Measurements from ENCODE around the gene IL1RN.
"Not testable (repeated sequence)": the region's sequence is repeated elsewhere in the genome, so short reads cannot be mapped to it uniquely, and the experiment has no call there.

Gene IL1RN, protein sequence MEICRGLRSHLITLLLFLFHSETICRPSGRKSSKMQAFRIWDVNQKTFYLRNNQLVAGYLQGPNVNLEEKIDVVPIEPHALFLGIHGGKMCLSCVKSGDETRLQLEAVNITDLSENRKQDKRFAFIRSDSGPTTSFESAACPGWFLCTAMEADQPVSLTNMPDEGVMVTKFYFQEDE

DNA sequence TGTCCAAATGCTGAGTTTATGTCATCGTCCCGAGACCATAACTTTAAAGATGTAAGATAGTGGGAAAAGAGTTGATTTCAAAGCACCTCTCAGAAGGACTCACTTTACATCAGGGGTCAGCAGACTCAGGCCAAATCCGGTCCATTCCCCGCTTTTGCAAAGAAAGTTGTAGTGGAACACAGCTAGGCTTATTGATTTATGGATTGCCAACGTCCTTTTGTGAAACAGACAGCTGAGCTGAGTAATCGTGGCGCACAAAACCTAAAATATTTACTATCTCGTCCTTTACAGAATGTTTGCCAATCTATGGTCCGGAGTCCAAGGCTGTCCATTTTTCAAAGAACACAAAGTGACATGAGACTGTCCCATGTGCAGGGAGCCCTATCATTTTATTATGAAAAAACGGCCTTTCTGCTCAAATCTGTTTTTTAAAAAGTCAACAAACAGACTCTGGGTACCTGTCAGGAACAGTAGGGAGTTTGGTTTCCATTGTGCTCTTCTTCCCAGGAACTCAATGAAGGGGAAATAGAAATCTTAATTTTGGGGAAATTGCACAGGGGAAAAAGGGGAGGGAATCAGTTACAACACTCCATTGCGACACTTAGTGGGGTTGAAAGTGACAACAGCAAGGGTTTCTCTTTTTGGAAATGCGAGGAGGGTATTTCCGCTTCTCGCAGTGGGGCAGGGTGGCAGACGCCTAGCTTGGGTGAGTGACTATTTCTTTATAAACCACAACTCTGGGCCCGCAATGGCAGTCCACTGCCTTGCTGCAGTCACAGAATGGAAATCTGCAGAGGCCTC is at the start of gene IL1RN:
IL1RN (plus strand) TSS at position 754 of the 801 bp plus-strand sequence; CDS start at position 781, 27 bp downstream.
- no peak for DNase-seq

DNA sequence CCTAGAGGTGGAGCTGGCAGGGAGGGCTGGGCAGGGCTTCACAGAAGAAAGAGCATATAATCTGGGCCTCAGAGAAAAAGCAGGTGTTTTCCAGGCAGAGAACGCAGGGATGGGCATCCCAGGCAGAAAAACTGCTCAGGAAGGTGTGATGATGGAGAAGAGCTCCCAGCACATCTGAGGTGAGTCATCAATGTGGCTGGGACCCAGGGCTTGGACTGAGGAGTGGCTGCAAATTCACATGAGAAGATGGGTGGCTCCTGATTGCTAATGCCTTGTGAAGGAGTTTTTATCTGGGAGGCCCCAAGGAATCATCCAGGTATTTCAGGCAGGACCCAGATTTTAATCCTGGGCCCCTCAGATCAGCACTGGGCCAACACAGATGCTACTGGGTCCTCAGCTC is 49.5 kb upstream of the IL1RN start:
- no peak for DNase-seq

DNA sequence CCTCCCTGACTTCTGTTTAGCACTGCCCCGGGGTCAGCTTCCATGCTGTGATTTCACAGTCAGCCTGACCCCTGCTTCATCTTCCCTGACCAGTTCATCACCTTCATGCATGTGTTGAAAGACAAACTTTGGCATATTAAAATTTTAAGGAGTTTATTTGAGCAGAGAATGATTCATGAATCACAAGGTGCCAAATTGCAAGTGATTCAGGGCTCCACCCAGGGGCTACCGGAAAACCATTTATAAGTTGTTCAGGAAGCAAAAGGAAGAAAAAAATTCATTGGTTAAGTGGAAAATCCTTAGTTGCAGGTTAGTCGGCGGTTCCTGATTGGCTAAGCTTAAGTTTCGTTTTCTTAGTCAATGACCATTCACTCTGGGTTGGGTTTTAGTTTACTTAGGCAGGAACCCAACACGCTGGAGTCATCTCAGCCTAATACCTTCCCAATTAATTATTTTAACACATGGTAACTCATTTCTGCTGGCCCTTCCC is 49.0 kb upstream of the IL1RN start:
- DNase-seq = no peak

DNA sequence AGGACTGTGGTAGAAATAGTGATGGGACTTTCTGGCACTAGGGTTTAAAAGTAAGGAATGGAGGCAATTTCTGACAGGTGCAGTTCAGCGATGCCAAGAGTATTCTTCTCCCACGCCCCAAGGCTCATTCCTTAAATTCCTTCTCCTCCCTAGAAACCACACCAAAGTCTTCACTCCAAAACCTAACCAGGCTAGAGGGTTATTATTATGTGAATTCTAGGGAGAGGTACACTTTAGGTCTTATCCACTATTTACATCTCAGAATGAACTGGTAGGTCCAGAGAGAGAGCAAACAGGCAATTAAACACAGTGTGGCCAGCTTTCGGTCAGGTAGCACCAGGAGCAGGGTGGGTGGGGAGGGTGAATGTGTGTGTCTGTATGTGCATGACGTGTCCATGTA is 48.3 kb upstream of the IL1RN start:
- DNase-seq = no peak

DNA sequence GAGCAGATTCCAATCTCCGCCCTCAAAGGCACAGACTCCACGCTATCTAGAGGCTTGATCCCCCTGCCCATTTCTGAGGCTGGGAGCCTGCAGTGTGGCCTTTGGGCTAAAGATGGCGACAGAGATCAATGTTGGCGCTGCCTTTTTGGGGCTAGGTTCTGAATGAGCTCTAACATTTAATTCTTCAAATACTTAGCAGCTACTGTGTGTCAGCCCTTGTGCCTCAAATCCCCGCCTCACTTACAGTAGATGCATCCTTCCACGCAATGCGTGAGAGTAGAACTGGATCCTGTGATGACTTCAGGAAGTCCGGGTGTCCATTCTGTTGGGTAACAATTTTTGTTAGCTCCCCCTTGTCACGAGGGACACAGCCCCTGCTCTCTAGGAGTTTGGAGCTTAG is 47.3 kb upstream of the IL1RN start:
- no peak for DNase-seq

DNA sequence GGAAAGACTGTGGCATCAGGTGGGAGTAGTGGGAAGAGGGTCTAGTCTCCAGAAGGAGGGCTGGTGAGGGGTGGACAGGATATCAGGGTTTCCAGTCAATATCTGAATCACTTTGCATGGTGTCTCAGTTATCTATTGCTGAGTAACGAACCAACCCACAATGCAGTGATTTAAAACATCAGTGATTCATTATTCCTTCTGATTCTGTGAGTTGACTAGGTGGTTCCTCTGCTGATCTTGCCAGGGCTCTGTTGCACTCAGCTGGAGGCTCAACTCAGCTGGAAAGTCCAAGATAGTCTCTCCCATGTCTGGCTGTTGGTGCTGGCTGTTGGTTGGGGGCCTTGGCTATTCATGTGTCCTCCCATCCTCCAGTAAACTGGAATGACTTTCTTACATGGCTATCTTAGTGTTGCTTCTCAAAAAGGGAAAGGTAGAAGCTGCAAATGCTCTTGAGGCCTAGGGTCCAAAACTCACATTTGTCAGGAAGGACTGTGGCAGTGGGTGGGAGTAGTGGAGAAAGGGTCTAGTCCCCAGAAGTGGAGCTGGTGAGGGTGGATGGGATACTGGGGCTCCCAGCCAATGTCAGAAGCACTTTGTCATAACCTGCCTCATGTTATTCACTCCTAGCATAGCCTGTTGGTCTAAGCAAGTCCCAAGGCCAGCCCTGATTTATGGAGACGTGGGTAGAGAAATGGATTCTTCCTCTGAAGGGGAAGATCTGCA is 45.7 kb upstream of the IL1RN start:
- no peak for DNase-seq

DNA sequence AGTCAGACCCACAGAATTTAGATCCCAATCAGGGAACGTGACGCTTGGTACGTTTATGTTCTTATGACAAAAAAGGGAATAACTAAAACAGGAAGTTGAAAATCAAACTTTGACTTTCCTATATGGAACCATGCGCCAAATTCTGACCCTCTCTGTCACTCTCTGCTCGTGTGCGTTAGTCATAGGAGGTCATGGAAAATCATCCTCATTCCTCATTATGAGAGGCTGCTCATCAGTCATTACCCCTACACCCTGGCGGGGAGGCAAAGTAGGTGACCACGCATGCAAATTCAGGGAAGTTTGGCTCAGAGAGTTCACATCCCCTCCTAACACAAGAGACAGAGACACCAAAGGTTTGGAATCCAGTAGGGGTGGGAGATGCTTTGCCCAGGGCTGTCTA is 44.1 kb upstream of the IL1RN start:
- DNase-seq = no peak

DNA sequence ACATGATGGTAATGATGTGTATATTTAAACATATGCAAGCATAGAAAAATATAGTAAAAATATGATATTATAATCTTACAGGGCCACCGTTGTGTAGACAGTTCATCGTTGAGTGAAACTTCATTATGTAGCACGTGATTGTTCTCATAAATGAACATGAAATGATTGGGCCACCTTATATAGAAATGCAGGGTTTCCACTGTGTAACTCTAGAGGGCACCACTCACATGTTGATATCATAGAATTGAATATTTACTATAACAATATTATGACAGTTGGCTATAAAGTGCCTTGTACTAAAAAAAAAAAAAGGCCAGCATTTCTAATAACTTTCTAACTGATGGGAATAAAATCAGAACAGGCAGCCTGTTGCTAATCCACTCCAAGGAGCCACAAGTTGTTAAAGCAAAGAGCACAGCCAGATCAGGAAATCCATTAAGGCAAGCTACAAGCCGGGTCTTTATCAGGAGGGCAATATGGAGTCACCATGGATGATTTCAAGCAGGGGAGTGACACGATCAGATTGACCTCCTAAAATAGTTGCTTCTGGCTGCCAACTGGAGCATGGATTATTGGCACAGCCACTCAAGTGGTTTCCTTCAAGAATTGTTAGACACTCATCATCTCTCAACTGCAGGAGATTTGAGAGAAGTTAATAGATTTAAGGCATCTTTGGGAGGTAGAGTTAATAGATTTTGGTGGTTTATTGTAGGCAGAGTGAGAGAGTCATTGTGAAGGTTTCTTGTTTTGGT is 43.0 kb upstream of the IL1RN start:
- DNase-seq = no peak

DNA sequence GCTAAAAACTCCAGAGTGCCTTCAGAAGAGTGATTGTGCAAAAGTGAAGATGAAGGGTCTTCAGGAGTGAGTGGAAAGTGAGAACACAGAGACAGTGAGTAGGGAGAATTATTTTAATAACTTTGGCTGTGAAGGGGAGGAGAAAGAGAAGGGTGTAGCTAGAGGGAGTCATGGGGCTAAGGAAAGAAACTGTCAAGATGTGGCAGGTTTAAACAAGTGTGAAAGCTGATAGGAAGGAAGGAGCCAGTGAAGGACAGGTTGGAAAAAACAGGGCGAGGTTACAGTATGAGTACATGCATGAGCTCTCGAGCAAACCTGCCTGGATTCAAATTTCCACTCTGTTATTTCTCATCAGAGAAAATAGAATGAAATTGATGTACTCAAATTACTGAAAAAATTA is 41.9 kb upstream of the IL1RN start:
- DNase-seq = no peak

DNA sequence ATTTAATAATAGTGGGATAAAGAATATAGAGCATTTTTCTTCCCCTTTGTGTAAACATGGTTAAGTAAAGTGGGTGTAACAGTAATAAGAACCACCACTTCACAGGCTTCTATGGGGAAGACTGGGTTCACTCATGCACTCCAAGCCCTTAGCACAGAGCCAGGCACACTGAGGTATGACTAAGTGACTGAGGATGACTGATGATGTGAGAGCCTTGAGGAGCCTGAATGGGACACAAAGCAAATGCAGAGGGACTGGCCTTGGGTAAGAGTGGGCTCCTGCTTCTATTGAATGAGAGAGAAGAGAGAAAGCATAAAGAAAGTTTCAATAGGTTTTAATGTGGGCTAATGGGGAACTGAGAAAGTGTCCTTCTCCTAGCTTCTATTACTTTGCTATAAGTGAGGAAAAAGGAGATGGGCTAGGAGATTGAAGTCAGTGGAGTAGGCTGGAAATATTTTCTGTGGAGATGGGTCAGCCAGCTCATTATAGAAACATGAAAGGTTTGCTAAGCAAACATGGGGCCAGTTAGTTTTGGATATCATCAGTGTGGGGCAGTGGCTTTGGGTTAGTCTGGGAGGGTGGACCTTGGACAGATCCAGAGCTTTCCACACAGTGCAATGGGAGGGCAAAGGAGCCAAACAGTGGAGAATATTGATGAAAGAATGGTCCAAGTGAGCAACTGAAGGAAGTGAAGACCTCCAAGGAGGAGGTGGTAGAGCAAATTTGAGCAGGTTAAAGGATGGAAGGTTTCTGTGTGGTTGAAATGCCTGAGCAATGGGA is 39.0 kb upstream of the IL1RN start:
- no peak for DNase-seq

DNA sequence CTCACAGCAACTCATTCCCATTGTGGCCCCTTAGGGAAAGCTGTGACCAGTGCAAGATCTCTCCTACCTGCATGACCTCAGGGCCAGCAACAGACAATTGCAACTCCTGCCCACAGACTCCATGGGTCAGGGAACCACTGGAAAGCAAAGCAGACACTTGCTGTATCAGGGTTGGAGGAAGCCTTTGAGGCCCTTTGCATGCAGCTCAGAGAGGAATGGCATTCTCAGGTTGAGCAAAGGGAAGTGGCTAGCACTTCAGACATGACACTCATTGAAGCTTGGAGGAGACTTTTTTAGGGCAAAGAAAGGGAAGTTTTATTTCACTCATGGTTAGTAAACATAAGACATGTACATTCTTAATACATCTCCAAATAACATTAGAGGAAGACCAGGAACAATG is 37.5 kb upstream of the IL1RN start:
- DNase-seq = no peak

DNA sequence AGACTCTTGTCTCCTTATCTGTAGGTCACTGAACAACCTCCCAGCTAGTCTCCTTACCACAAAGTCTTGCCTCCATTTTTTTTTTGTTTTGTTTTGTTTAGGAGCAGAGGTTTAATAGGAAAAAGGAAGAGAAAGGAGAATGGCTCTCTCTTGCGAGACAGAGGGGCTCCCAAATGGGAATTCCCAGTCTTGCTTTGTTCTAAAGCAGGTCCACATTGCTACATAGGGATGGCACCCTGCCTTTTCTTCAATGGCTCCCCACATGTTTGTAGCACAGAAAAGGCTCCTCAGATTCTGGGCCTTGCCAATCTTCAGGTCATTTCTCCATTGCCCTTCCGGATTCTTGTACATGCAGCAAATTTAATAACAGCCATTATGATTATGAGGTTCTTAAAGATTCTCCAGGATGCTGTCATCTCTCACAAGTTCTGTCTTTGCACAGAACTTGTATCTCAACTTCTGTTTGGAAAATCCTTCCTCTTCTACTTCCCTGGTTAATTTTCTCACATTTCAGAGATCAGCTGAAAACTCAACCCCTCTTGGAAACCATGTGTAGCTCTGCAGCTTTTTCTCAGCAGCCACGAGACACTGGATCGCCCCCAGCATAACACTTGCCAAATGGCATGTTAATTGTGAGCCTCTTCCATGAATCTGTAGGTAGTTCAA is 36.0 kb upstream of the IL1RN start:
- no peak for DNase-seq

DNA sequence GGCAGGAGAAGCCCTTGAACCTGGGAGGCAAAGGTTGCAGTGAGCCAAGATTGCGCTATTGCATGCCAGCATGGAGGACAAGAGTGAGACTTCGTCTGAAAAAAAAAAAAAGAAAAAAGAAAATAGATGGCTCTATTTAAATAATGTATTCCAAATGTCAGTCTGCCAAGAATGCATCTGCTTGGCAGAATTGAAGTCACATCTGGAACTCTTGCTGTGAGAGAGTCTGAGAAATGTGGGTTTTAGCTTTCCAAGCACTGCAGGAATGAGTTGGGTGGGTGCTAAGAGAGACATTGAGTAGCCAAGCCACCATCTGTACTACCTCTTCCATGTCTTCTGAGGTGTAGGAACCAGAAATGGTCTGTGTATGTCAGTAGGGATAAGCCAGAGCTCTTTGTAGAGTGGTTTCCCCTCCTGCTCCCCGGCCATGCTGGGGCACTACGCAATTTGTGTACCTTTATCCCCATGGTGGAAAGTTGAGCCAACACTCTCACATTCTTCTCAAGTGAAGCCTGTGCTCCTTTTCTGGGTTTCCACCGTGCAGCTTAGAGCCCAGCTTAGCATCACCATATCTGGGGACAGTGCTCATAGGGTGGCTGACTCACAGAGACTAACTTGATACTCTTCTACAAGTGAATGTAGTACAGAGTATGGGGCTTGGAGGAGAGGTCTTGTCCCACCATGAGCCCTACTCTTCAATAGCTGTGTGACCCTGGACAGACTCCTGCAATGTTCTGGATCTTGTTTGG is 34.4 kb upstream of the IL1RN start:
- no peak for DNase-seq

DNA sequence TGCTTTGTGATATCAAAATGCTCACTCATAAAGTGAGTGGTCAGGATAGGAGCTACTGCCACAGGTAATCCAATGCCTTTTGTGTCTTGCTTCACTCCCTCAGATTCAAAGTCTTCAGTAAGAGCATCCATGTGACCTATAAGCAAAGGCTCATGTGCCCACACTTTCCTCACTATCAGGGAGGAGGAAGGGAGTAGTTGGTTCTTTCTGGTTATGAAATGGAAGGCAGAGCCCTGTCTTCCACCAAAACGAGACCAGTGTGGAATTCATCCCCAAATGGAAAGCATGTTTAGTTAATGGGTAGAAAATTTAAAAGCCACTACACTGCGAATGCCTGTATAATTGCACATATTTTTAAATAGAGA is 33.8 kb upstream of the IL1RN start:
- no peak for DNase-seq

DNA sequence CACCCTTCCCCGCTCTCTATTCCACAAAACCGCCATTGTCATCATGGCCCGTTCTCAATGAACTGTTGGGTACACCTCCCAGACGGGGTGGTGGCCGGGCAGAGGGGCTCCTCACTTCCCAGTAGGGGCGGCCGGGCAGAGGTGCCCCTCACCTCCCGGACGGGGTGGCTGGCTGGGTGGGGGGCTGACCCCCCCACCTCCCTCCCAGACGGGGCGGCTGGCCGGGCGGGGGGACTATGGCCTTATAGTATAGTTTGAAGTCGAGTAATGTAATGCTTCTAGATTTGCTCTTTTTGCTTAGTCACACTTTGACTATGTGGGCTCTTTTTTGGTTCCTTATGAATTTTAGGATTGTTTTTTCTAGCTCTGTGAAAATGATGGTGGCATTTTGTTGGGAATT is 31.1 kb upstream of the IL1RN start:
- DNase-seq = not testable (repeated sequence)

DNA sequence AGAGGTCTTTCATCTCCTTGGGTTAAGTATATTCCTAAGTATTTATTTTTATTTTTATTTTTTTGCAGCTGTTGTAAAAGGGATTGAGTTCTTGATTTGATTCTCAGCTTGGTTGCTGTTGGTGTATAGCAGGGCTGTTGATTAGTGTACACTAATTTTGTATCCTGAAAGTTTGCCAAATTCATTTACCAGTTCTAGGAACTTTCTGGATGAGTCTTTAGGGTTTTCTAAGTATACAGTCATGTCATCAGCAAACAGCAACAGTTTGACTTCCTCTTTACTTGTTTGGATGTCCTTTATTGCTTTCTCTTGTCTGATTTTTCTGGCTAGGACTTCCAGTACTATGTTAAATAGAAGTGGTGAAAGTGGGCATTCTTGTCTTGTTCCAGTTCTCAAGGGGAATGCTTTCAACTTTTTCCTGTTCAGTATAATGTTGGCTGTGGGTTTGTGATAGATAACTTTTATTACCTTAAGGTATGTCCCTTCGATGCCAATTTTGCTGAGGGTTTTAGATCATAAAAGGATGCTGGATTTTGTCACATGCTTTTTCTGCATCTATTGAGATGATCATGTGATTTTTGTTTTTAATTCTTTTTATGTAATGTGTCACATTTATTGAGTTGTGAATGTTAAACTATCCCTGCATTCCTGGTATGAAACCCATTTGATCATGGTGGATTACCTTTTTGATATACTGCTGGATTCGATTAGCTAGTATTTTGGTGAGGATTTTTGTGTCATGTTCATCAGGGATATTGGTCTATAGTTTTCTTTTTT is 30.4 kb upstream of the IL1RN start:
- DNase-seq = not testable (repeated sequence)

DNA sequence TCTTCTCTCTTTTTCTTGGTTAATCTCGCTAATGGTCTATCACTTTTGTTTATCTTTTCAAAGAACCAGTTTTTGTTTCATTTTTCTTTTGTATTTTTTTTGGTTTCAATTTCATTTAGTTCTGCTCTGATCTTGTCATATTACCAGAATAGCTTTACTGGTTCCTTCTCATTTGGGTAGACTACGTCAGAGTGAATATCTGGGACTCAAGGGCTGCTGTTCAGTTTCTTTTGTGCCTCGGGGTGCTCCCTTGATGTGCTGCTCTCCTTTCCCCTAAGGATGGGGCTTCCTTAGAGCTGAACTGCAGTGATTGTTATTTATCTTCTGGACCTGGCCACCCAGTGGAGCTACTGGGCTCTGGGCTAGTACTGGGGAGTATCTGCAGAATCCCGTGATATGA is 29.4 kb upstream of the IL1RN start:
- no peak for DNase-seq

DNA sequence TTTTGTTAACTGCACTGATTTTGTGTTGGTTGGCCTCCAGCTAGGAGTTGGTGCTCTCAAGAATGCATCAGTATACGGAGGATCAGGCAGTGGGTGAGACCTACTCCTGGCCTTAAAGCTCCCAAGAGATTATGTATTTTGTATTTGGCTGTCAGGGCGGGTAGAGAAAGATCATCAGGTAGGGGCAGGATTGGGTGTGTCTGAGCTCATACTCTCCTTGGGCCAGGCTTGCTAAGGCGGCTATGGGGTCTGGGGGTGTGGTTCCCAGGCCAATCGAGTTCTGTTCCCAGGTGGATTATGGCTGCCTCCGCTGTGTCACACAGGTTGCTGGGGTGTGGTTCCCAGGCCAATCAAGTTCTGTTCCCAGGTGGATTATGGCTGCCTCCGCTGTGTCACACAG is 28.9 kb upstream of the IL1RN start:
- DNase-seq = no peak

DNA sequence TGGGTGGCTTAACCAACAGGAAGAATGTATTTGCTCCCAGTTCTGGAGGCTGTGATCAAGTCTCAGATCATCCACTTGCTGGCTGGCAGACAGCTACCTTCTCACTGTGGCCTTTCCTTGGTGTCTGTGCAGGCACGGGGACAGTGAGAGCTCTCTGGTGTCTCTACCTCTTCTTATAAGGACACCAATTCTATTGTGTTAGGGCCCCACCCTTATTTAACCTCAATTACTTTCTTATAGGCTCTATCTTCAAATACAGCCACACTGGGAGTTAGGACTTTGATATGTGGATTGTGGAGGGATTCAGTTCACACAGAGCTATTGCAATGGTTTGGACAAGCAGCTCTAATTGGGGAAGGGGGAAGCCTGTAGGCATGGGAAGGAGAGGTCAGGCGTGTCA is 25.3 kb upstream of the IL1RN start:
- DNase-seq = no peak

DNA sequence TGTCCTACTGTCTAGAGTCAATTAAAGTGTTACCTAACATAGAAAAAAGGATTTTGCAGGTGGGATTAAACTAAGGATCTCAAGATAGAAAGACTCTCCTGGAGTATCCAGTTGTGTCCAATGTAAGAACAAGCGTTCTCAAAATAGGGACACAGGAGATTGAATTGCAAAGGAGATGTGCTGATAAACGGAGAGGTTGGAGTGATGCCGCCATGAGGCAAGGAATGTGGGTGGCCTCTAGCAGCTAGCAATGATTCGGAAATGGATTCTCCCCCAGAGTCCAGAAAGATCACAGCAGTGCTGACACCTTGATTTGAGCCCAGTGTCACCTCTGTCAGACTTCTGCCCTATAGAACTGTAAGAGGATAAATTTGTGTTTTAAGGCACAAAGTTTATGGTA is 24.1 kb upstream of the IL1RN start:
- DNase-seq = no peak
